VCaP (cell line): ENCODE results near the gene ZNF41.

Experiments used
- H3K27ac ChIP-seq: fragments of 450-650 bp; 2 replicates; pipeline ENCODE4 v1.5.1; 2017
- TF ChIP-seq, protein P1 (sequence below): fragments of 450-650 bp; conservative IDR thresholded peaks from 2 replicates; pipeline ENCODE4 v1.5.1; 2017; ENCODE audit warnings: mild to moderate bottlenecking, moderate library complexity

Gene ZNF41

DNA sequence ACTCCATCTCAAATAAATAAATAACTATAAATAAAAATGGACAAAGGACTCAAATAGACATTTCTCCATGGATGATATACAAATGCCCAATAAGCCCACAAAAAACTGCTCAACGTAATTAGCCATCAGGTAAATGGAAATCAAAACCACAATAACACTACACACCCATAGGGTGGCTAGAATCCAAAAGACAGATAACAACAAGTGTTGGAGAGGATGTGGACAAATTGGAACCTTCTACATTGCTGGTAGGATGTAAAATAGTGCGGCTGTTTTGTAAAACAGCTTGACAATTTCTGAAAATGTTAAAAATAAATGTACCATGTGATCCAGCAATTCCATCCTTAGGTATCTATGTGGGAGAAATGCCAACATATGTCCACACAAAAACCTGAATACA is 60.6 kb downstream of the ZNF41 start:
- TF ChIP-seq, protein P1, sequence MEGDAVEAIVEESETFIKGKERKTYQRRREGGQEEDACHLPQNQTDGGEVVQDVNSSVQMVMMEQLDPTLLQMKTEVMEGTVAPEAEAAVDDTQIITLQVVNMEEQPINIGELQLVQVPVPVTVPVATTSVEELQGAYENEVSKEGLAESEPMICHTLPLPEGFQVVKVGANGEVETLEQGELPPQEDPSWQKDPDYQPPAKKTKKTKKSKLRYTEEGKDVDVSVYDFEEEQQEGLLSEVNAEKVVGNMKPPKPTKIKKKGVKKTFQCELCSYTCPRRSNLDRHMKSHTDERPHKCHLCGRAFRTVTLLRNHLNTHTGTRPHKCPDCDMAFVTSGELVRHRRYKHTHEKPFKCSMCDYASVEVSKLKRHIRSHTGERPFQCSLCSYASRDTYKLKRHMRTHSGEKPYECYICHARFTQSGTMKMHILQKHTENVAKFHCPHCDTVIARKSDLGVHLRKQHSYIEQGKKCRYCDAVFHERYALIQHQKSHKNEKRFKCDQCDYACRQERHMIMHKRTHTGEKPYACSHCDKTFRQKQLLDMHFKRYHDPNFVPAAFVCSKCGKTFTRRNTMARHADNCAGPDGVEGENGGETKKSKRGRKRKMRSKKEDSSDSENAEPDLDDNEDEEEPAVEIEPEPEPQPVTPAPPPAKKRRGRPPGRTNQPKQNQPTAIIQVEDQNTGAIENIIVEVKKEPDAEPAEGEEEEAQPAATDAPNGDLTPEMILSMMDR: no peak
- no peak overlapping the region for H3K27ac ChIP-seq

DNA sequence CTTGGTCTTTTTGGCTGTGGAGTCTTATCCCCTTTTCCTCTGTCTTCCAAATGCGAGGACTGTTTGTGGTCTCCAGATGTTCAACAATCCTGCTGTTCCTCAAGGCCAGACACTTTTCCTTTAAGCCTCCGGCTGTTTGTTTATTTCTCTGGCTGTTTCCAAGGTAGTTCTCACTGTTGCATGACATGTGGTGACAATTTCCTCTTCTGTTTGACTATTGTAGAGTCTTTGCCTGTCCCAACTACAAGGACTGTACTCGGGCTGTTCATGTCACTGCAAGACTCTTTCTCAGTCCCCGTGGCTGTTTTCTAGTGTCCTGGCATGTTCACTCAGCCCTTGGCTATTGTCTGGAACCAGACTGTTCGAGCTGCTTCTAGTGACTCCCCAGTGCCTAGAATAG is 62.1 kb downstream of the ZNF41 start:
- TF ChIP-seq, protein P1: no peak

DNA sequence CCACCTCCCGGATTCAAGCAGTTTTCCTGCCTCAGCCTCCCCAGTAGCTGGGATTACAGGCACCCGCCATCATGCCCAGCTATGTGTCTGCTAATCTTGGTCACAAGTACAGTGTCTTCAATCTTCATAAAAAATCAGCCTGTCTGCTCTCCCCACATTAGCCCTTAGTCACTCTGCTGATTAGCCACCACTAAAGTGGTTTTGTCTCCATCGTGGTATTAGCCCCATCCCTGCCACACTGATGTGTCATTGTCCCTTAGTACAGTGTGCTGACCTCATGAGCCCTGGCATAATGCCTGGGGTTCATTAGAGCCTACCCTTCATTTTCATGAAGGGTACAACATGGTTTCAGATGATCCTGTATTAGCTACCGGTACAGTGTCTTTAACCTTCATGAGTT is 62.8 kb downstream of the ZNF41 start:
- no peak overlapping the region for H3K27ac ChIP-seq
- TF ChIP-seq, protein P1: no peak

More for the DNA sequence above, 62.1 kb downstream of the ZNF41 start:
- H3K27ac ChIP-seq: no peak overlapping the region

DNA sequence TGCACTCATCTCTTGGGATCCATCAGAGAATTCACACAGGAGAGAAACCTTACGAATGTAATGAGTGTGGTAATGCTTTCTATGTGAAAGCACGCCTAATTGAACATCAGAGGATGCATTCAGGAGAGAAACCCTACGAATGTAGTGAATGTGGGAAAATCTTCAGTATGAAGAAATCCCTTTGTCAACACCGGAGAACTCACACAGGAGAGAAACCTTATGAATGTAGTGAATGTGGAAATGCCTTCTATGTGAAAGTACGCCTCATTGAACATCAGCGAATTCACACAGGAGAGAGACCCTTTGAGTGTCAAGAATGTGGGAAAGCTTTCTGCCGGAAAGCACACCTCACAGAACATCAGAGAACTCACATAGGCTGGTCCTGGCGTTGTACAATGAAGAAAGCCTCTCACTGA is 69.8 kb downstream of the ZNF41 start:
- H3K27ac ChIP-seq: no peak overlapping the region
- TF ChIP-seq, protein P1: no peak
